ENCODE data around the gene NEO1.

NEO1 gene

GRCh38 chr15:73331991-73332925, 280.0 kb downstream of the NEO1 start:
- in situ Hi-C loops (cut with HindIII; ENCODE audit: low pct_ligation_motif_present, low sequenced_read_pairs) = no loop called here
- Histone ChIP-seq H3K4me3 (ENCODE audit: low read depth, low read length) (no peak overlapping the region), H3K36me3 (replicated peaks) (no peaks in the 10 kb centered on the region), H3K27me3 (replicated peaks) (no peaks in the 10 kb centered on the region), H3K27ac (no peak overlapping the region)
- no peak for TF ChIP-seq CTCF (IDR thresholded peaks at IDR 0.05; ENCODE audit: low read depth, low read length, missing control alignments)
- no peak for DNase-seq

DNA sequence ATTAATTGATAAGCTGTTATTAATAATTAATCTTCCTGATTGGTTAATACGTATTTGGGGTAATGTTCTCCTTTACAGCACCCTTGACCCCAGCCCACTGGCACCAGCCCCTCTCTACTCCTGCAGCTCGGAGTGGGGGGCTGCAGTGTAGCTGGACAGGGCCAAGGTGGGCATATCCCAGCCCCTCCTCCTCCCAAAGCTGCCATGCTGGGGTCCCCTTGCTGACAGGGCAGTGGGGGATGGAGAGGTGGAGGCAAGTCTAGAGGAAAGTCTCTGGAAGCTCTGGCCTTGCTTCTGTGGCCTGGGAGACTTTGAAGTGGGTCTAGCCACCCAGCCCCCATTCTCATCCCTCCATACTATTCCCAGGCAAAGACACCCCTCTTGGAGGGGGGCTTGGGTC, 280.7 kb downstream of the NEO1 start:
- Histone ChIP-seq H3K27me3 (replicated peaks) (no peaks in the 10 kb centered on the region), H3K36me3 (replicated peaks) (no peaks in the 10 kb centered on the region), H3K4me3 (ENCODE audit: low read depth, low read length) (no peak overlapping the region), H3K27ac (no peak overlapping the region)
- no peak for TF ChIP-seq CTCF (IDR thresholded peaks at IDR 0.05; ENCODE audit: low read depth, low read length, missing control alignments)
- in situ Hi-C loops (cut with HindIII; ENCODE audit: low pct_ligation_motif_present, low sequenced_read_pairs) = no loop called here
- no peak for DNase-seq

DNA sequence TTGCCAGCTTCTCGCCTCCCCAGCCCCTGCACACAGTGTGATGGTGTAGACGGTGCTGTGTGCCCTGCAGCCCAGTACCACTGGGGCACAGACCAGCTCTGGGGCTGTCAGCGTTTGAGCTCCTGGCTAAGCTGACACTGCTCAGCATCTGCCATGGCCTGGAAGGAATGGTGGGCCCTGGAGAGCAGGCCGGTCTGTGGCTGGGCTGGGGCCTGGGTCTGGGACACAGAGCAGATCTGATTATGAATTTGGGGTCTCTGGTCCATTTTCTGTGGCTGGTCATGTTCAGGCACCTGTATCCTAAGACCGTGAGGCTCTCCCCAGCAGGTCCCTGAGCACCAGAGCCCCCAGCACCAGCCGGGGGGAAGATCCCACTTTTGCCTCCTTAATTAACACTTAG, 281.8 kb downstream of the NEO1 start:
- H3K36me3 ChIP-seq (replicated peaks) = no peaks in the 10 kb centered on the region
- in situ Hi-C loops (cut with HindIII; ENCODE audit: low pct_ligation_motif_present, low sequenced_read_pairs) = no loop called here
- no peak for TF ChIP-seq CTCF (IDR thresholded peaks at IDR 0.05; ENCODE audit: low read depth, low read length, missing control alignments)
- DNase-seq = no peak
- no peak overlapping the region for H3K27ac ChIP-seq
- H3K27me3 ChIP-seq (replicated peaks) = no peaks in the 10 kb centered on the region
- H3K4me3 ChIP-seq (ENCODE audit: low read depth, low read length) = no peak overlapping the region

- H3K27ac ChIP-seq = no peak overlapping the region
- in situ Hi-C loops (cut with HindIII; ENCODE audit: low pct_ligation_motif_present, low sequenced_read_pairs) = no loop called here
- no peaks in the 10 kb centered on the region for H3K36me3 ChIP-seq (replicated peaks)
- TF ChIP-seq CTCF (IDR thresholded peaks at IDR 0.05; ENCODE audit: low read depth, low read length, missing control alignments) = no peak
- DNase-seq = no peak
- H3K27me3 ChIP-seq (replicated peaks) = no peaks in the 10 kb centered on the region
- H3K4me3 ChIP-seq (ENCODE audit: low read depth, low read length) = no peak overlapping the region
These were observed 282.8 kb downstream of the NEO1 start for GRCh38 chr15:73335026-73335425.

GRCh38 chr15:73335471-73335870, 283.2 kb downstream of the NEO1 start:
- H3K36me3 ChIP-seq (replicated peaks) = no peaks in the 10 kb centered on the region
- H3K27ac ChIP-seq = no peak overlapping the region
- no peak for DNase-seq
- no peak for TF ChIP-seq CTCF (IDR thresholded peaks at IDR 0.05; ENCODE audit: low read depth, low read length, missing control alignments)
- H3K4me3 ChIP-seq (ENCODE audit: low read depth, low read length) = no peak overlapping the region
- H3K27me3 ChIP-seq (replicated peaks) = no peaks in the 10 kb centered on the region
- in situ Hi-C loops (cut with HindIII; ENCODE audit: low pct_ligation_motif_present, low sequenced_read_pairs) = no loop called here
